ENCODE results near the gene TNFRSF14. TPM values are rescaled to one million over a fixed set of nuclear protein-coding genes. Genes with fewer than 3 reads are reported as not detected.

TNFRSF14 gene
- total and polyA plus RNA-seq, 4 donors: 14.8 to 38.1 (median 29.1) TPM

- TF ChIP-seq, protein P1, sequence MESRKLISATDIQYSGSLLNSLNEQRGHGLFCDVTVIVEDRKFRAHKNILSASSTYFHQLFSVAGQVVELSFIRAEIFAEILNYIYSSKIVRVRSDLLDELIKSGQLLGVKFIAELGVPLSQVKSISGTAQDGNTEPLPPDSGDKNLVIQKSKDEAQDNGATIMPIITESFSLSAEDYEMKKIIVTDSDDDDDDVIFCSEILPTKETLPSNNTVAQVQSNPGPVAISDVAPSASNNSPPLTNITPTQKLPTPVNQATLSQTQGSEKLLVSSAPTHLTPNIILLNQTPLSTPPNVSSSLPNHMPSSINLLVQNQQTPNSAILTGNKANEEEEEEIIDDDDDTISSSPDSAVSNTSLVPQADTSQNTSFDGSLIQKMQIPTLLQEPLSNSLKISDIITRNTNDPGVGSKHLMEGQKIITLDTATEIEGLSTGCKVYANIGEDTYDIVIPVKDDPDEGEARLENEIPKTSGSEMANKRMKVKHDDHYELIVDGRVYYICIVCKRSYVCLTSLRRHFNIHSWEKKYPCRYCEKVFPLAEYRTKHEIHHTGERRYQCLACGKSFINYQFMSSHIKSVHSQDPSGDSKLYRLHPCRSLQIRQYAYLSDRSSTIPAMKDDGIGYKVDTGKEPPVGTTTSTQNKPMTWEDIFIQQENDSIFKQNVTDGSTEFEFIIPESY (IDR thresholded peaks at IDR 0.05): no peak
- H3K27me3 ChIP-seq (ENCODE audit: control insufficient read depth in 4 of 4, insufficient read depth in 4 of 4, low read length in 3 of 4): no peaks in the 10 kb centered on the region
- no peak overlapping the region for H3K4me3 ChIP-seq (ENCODE audit: low read depth in 1 of 3, low read length in 3 of 3)
- peaks cover 20 to 62% (median 35%) of the 10 kb centered on the region in 4 donors for H3K36me3 ChIP-seq (ENCODE audit: control insufficient read depth in 4 of 4, insufficient read depth in 3 of 4, low read depth in 1 of 4, low read length in 3 of 4)
- DNase-seq (ENCODE audit: low spot score): no peak
- WGBS: 96% methylated on average over 30 of the region's 30 CpGs
- H3K9ac ChIP-seq (ENCODE audit: low read depth in 1 of 2, low read length in 2 of 2): no peak overlapping the region
- H3K27ac ChIP-seq (ENCODE audit: low read depth in 1 of 2, low read length in 2 of 2): no peak overlapping the region
- H3K4me1 ChIP-seq (ENCODE audit: control insufficient read depth in 4 of 4, insufficient read depth in 4 of 4, low read length in 3 of 4): peaks cover 13 to 30% (median 28%) of the 10 kb centered on the region in 4 donors
- no peaks in the 10 kb centered on the region for H3K9me3 ChIP-seq (ENCODE audit: control insufficient read depth in 4 of 4, low read length in 3 of 4)
These were observed 36.4 kb upstream of the TNFRSF14 start for GRCh38 chr1:2519729-2520128.

GRCh38 chr1:2520206-2520605 lies 36.0 kb upstream of the TNFRSF14 start:
- Histone ChIP-seq H3K4me3 (ENCODE audit: low read depth in 1 of 3, low read length in 3 of 3) (no peak overlapping the region), H3K9me3 (ENCODE audit: control insufficient read depth in 4 of 4, low read length in 3 of 4) (no peaks in the 10 kb centered on the region), H3K9ac (ENCODE audit: low read depth in 1 of 2, low read length in 2 of 2) (no peak overlapping the region), H3K36me3 (ENCODE audit: control insufficient read depth in 4 of 4, insufficient read depth in 3 of 4, low read depth in 1 of 4, low read length in 3 of 4) (peaks cover 17 to 58% (median 33%) of the 10 kb centered on the region in 4 donors), H3K27ac (ENCODE audit: low read depth in 1 of 2, low read length in 2 of 2) (no peak overlapping the region), H3K27me3 (ENCODE audit: control insufficient read depth in 4 of 4, insufficient read depth in 4 of 4, low read length in 3 of 4) (no peaks in the 10 kb centered on the region), H3K4me1 (ENCODE audit: control insufficient read depth in 4 of 4, insufficient read depth in 4 of 4, low read length in 3 of 4) (peaks cover 18 to 35% (median 33%) of the 10 kb centered on the region in 4 donors)
- 98% methylated on average over 20 of the region's 20 CpGs for WGBS
- TF ChIP-seq JUND (IDR thresholded peaks at IDR 0.05): no peak
- no peak for TF ChIP-seq NR2F2 (IDR thresholded peaks at IDR 0.05)
- TF ChIP-seq RAD21 (IDR thresholded peaks at IDR 0.05): no peak
- no peak for TF ChIP-seq HNF4G (IDR thresholded peaks at IDR 0.05)
- TF ChIP-seq EGR1 (IDR thresholded peaks at IDR 0.05; ENCODE audit: low read depth in 2 of 2): no peak
- no peak for TF ChIP-seq GABPA (IDR thresholded peaks at IDR 0.05 in 1 of 2, conservative IDR thresholded peaks at IDR 0.05 in 1 of 2)
- TF ChIP-seq FOXA1 (IDR thresholded peaks at IDR 0.05): no peak
- TF ChIP-seq, protein P2, sequence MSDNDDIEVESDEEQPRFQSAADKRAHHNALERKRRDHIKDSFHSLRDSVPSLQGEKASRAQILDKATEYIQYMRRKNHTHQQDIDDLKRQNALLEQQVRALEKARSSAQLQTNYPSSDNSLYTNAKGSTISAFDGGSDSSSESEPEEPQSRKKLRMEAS (IDR thresholded peaks at IDR 0.05): no peak
- no peak for TF ChIP-seq FOXA2 (IDR thresholded peaks at IDR 0.05)
- TF ChIP-seq TAF1 (conservative IDR thresholded peaks at IDR 0.05): no peak
- TF ChIP-seq, protein P3, sequence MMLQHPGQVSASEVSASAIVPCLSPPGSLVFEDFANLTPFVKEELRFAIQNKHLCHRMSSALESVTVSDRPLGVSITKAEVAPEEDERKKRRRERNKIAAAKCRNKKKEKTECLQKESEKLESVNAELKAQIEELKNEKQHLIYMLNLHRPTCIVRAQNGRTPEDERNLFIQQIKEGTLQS (IDR thresholded peaks at IDR 0.05): no peak
- no peak for TF ChIP-seq YY1 (IDR thresholded peaks at IDR 0.05)
- TF ChIP-seq, protein P4, sequence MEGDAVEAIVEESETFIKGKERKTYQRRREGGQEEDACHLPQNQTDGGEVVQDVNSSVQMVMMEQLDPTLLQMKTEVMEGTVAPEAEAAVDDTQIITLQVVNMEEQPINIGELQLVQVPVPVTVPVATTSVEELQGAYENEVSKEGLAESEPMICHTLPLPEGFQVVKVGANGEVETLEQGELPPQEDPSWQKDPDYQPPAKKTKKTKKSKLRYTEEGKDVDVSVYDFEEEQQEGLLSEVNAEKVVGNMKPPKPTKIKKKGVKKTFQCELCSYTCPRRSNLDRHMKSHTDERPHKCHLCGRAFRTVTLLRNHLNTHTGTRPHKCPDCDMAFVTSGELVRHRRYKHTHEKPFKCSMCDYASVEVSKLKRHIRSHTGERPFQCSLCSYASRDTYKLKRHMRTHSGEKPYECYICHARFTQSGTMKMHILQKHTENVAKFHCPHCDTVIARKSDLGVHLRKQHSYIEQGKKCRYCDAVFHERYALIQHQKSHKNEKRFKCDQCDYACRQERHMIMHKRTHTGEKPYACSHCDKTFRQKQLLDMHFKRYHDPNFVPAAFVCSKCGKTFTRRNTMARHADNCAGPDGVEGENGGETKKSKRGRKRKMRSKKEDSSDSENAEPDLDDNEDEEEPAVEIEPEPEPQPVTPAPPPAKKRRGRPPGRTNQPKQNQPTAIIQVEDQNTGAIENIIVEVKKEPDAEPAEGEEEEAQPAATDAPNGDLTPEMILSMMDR (IDR thresholded peaks at IDR 0.05; ENCODE audit: low read depth, low read length, missing input control): no peak
- TF ChIP-seq HNF4A (conservative IDR thresholded peaks at IDR 0.05): no peak
- TF ChIP-seq, protein P1 (IDR thresholded peaks at IDR 0.05): no peak
- TF ChIP-seq SP1 (IDR thresholded peaks at IDR 0.05): no peak
- TF ChIP-seq RXRA (IDR thresholded peaks at IDR 0.05): no peak
- TF ChIP-seq, protein P5, sequence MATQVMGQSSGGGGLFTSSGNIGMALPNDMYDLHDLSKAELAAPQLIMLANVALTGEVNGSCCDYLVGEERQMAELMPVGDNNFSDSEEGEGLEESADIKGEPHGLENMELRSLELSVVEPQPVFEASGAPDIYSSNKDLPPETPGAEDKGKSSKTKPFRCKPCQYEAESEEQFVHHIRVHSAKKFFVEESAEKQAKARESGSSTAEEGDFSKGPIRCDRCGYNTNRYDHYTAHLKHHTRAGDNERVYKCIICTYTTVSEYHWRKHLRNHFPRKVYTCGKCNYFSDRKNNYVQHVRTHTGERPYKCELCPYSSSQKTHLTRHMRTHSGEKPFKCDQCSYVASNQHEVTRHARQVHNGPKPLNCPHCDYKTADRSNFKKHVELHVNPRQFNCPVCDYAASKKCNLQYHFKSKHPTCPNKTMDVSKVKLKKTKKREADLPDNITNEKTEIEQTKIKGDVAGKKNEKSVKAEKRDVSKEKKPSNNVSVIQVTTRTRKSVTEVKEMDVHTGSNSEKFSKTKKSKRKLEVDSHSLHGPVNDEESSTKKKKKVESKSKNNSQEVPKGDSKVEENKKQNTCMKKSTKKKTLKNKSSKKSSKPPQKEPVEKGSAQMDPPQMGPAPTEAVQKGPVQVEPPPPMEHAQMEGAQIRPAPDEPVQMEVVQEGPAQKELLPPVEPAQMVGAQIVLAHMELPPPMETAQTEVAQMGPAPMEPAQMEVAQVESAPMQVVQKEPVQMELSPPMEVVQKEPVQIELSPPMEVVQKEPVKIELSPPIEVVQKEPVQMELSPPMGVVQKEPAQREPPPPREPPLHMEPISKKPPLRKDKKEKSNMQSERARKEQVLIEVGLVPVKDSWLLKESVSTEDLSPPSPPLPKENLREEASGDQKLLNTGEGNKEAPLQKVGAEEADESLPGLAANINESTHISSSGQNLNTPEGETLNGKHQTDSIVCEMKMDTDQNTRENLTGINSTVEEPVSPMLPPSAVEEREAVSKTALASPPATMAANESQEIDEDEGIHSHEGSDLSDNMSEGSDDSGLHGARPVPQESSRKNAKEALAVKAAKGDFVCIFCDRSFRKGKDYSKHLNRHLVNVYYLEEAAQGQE (IDR thresholded peaks at IDR 0.05): no peak
- DNase-seq (ENCODE audit: low spot score): no peak
